ENCODE results near the gene MYBPH. TPM values are rescaled to one million over a fixed set of nuclear protein-coding genes. Genes with fewer than 3 reads are reported as not detected.

The MYBPH gene
- total and polyA plus RNA-seq, 7 donors: not detected

DNA sequence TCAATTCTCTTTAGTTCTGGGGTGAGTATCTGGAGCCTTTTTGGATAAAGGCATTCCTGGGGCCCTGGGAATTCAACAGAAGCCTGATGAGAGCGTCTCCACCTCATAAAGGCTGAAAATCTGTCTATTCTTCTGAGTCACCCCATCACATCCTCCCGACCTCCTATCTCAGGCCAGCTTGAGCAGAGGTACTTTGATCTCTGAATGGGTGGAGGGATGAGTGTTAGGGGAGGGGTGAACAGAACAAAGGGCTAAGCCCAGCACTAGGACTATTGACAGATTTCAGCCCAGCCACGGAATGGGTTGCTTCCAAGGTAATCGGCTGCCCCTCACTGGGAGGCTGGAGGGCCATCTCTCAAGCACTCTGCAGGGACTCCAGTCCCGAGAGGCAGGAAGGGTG, 2.5 kb upstream of the MYBPH start:
- no peak overlapping the region for H3K4me3 ChIP-seq
- H3K36me3 ChIP-seq: no peaks in the 10 kb centered on the region
- TF ChIP-seq EP300 (IDR thresholded peaks at IDR 0.05) (no peak), POLR2AphosphoS5 (IDR thresholded peaks at IDR 0.05) (no peak), POLR2A (IDR thresholded peaks at IDR 0.05) (no peak)
- TF ChIP-seq, protein P1, sequence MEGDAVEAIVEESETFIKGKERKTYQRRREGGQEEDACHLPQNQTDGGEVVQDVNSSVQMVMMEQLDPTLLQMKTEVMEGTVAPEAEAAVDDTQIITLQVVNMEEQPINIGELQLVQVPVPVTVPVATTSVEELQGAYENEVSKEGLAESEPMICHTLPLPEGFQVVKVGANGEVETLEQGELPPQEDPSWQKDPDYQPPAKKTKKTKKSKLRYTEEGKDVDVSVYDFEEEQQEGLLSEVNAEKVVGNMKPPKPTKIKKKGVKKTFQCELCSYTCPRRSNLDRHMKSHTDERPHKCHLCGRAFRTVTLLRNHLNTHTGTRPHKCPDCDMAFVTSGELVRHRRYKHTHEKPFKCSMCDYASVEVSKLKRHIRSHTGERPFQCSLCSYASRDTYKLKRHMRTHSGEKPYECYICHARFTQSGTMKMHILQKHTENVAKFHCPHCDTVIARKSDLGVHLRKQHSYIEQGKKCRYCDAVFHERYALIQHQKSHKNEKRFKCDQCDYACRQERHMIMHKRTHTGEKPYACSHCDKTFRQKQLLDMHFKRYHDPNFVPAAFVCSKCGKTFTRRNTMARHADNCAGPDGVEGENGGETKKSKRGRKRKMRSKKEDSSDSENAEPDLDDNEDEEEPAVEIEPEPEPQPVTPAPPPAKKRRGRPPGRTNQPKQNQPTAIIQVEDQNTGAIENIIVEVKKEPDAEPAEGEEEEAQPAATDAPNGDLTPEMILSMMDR (IDR thresholded peaks at IDR 0.05): no peak
- H3K27me3 ChIP-seq: peaks cover 0 to 3% (median 0%) of the 10 kb centered on the region in 3 donors
- H3K9me3 ChIP-seq: no peaks in the 10 kb centered on the region
- DNase-seq: no peak
- H3K4me1 ChIP-seq: no peaks in the 10 kb centered on the region
- intact Hi-C loops (cut with DNase I): no loop called here
- 42 to 72% methylated on average over 5 of the region's 5 CpGs for WGBS, 2 donors
- H3K27ac ChIP-seq: no peak overlapping the region

DNA sequence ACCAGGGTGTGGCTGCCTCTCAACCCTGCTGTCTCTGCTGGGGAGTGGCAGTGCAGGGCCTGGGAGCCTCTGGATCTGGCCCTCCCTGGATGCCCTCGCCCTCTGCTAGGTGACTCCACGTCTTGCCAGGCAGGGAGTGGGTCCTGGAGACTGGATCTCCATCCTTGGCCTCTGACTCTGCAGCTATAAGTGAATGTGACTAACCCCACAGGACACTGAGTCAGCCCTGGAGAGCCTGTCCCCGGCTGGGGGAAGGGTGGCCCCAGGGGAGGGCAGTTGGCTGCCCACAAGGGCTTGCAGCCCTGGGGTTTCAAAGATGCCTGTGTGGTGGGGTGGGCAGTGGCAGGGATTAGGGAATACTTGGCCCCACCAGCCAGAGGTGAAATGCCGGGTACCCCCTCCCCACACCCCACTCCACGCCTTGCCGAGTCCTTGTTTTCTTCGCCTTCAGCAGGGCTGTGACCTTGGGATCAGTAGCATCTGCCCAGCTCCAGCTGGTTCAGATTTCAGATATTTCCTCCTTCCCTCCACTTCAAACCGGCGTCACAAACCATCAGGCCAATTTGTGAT, 1.9 kb upstream of the MYBPH start:
- no peak overlapping the region for H3K4me3 ChIP-seq
- H3K27me3 ChIP-seq: peaks cover 0 to 3% (median 0%) of the 10 kb centered on the region in 3 donors
- 44 to 64% methylated on average over 9 of the region's 9 CpGs for WGBS, 2 donors
- H3K4me1 ChIP-seq: no peaks in the 10 kb centered on the region
- intact Hi-C loops (cut with DNase I): no loop called here
- no peaks in the 10 kb centered on the region for H3K36me3 ChIP-seq
- H3K9me3 ChIP-seq: no peaks in the 10 kb centered on the region
- H3K27ac ChIP-seq: no peak overlapping the region
- DNase-seq: no peak
- TF ChIP-seq POLR2A (IDR thresholded peaks at IDR 0.05): no peak

DNA sequence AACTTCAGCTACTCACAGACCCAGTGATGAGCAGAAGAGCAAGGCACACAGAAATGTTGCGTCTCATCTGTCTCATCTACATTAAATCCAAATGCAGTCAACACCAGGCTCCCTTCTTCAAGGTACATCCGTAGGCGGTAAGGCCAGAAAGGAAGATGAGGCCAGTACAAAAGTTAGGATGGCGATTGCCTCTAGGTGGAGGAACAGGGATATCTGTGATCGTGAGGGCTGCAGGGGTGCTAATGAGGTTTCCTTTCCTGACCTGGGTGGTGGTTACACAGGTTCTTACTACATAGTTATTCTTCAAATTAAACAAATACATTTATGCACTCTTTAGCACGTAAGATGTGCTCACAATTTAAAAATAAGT, 1.4 kb upstream of the MYBPH start:
- Histone ChIP-seq H3K4me3 (no peak overlapping the region), H3K4me1 (no peaks in the 10 kb centered on the region), H3K9me3 (no peaks in the 10 kb centered on the region), H3K36me3 (no peaks in the 10 kb centered on the region), H3K27me3 (peaks cover 0 to 3% (median 0%) of the 10 kb centered on the region in 3 donors), H3K27ac (no peak overlapping the region)
- intact Hi-C loops (cut with DNase I): no loop called here
- DNase-seq: no peak
- TF ChIP-seq POLR2AphosphoS5 (IDR thresholded peaks at IDR 0.05) (no peak), EP300 (IDR thresholded peaks at IDR 0.05) (no peak), POLR2A (IDR thresholded peaks at IDR 0.05) (no peak)
- TF ChIP-seq, protein P1 (IDR thresholded peaks at IDR 0.05): no peak
- WGBS, 2 donors: 87 to 89% methylated on average over 6 of the region's 6 CpGs

DNA sequence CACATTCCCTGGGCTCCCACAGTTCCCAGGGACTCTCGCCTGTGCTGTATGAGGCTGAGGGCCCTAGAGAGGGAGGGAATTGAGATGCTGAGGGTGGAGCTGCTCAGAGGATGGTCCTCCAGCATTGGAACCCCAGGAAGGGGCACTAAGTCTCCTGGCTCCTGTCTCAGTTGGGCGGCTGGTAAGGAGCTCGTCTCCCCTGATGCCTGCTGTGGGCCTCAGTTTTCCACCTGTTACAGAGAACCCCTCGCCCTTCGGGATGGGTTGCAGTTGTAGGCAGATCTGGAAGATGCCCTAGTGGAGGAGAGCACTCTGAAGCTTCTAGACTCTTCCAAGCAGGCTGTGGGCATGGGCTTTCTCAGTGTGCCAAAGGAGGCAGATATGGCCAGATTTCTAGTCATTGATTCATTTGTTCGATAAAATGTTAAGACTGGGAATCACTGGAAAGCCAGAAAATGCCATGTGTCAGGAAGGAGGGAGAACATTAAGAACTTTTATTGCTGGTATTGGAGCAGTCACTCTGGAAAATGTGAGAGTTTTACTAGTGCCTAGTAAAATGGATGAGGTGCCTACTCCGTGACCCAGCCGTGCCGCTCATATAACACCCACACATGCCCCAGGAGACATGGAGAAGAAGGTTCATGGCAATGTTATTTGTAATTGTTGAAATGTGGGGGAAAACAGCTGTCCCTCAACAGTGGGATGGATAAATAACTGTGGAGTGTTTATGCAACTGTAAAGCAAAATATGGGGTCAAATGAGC, 828 bp upstream of the MYBPH start:
- Histone ChIP-seq H3K27ac (no peak overlapping the region), H3K27me3 (peaks cover 0 to 3% (median 0%) of the 10 kb centered on the region in 3 donors), H3K36me3 (no peaks in the 10 kb centered on the region), H3K4me1 (no peaks in the 10 kb centered on the region), H3K4me3 (no peak overlapping the region), H3K9me3 (no peaks in the 10 kb centered on the region)
- intact Hi-C loops (cut with DNase I): no loop called here
- WGBS, 2 donors: 87 to 89% methylated on average over 9 of the region's 9 CpGs
- no peak for DNase-seq
- TF ChIP-seq POLR2A (IDR thresholded peaks at IDR 0.05) (no peak), POLR2AphosphoS5 (IDR thresholded peaks at IDR 0.05) (no peak), EP300 (IDR thresholded peaks at IDR 0.05) (no peak)
- TF ChIP-seq, protein P1 (IDR thresholded peaks at IDR 0.05): no peak

DNA sequence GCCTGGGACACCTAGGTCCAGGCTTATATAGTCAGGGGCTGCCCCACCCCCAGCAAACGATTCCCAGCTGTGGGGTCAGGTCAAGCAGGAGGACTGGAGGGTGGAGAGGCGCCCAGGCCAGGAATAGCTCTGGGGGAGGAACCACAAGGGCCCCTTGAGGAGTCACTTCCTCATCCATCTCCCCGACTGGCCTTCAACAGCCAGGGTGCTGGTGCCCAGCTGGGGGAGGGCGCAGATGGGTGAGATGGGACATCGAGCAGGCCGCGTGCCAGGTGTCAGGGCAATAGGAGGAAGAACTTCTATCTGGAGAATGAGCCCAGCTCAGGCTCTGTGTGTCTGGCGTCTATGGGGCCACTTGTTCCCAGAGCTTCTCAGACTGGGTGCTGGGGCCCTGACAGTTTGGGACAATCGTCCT, 208 bp upstream of the MYBPH start:
- Histone ChIP-seq H3K36me3 (no peaks in the 10 kb centered on the region), H3K9me3 (no peaks in the 10 kb centered on the region), H3K27me3 (peaks cover 0 to 3% (median 0%) of the 10 kb centered on the region in 3 donors), H3K4me3 (no peak overlapping the region), H3K4me1 (no peaks in the 10 kb centered on the region), H3K27ac (no peak overlapping the region)
- no peak for TF ChIP-seq POLR2A (IDR thresholded peaks at IDR 0.05)
- no peak for TF ChIP-seq EP300 (IDR thresholded peaks at IDR 0.05)
- TF ChIP-seq, protein P1 (IDR thresholded peaks at IDR 0.05): no peak
- TF ChIP-seq POLR2AphosphoS5 (IDR thresholded peaks at IDR 0.05): no peak
- WGBS, 2 donors: 54 to 74% methylated on average over 9 of the region's 9 CpGs
- peak; percentile 75 for DNase-seq
- intact Hi-C loops (cut with DNase I): no loop called here

All from sigmoid colon (tissue), 7 donors.